OCI-LY7 (cell line): ENCODE results near the gene HEATR5B. TPM values are rescaled to one million over a fixed set of nuclear protein-coding genes. Genes with fewer than 3 reads are reported as not detected.

ENCODE experiments used
- Bru-seq: library from RNA; stranded (reverse); fragments of 400-500 nt; gene quantifications from one replicate; lab custom pipeline; 2021; lab: Mats Ljungman, UMichigan
- BruChase-seq, 2 experiments: library from RNA; stranded (reverse); fragments of 400-500 nt; gene quantifications; one replicate each; lab custom pipeline; 2021; lab: Mats Ljungman, UMichigan
- BruUV-seq: library from RNA; stranded (reverse); fragments of 400-500 nt; replicated peaks from 2 replicates; lab custom pipeline; 2021; lab: Mats Ljungman, UMichigan
- CTCF ChIA-PET: fragments of 300-600 bp; sonication (Branson Sonifier 250); formaldehyde crosslinking; loops from one replicate; lab custom pipeline; 2022; ENCODE audit warnings: antibody characterized with exemption; ENCODE audit not compliant: unreplicated experiment; lab: Charles Lee
- POLR2A ChIA-PET: fragments of 300-600 bp; sonication (Branson Sonifier 250); formaldehyde crosslinking; loops from one replicate; lab custom pipeline; 2022; ENCODE audit warnings: antibody characterized with exemption; lab: Charles Lee
- DNase-seq: peaks from one replicate; pipeline ENCODE4 v3.0.0-alpha.2; 2015; ENCODE audit warnings: low spot score
- H2AFZ ChIP-seq: fragments of 200-600 bp; sonication (generic), shearing (Covaris generic); 2 replicates; pipeline ENCODE4 v1.6.1; 2014; ENCODE audit warnings: mild to moderate bottlenecking, antibody characterized with exemption, low read length, moderate library complexity
- H3K27ac ChIP-seq: fragments of 200-600 bp; sonication (generic); 2 replicates; pipeline ENCODE4 v1.5.1; 2014; ENCODE audit warnings: mixed run types, low read depth, mild to moderate bottlenecking, moderate library complexity, low read length, inconsistent platforms; ENCODE audit not compliant: poor library complexity, severe bottlenecking
- H3K36me3 ChIP-seq: fragments of 200-600 bp; sonication (generic); 2 replicates; pipeline ENCODE4 v1.6.1; 2014; ENCODE audit warnings: mild to moderate bottlenecking, antibody characterized with exemption, low read length, moderate library complexity, mixed read lengths; ENCODE audit not compliant: insufficient read depth
- H3K4me1 ChIP-seq: fragments of 200-600 bp; sonication (generic); 2 replicates; pipeline ENCODE4 v1.5.1; 2014; ENCODE audit warnings: mild to moderate bottlenecking, low read length; ENCODE audit not compliant: insufficient read depth, poor library complexity, severe bottlenecking
- H3K4me2 ChIP-seq: fragments of 200-600 bp; sonication (generic); 2 replicates; pipeline ENCODE4 v1.6.1; 2014; ENCODE audit warnings: mild to moderate bottlenecking, low read length
- H3K4me3 ChIP-seq: fragments of 200-600 bp; sonication (generic); 2 replicates; pipeline ENCODE4 v1.5.1; 2014; ENCODE audit warnings: mild to moderate bottlenecking, low read depth, low read length; ENCODE audit not compliant: poor library complexity, severe bottlenecking
- H3K79me2 ChIP-seq: fragments of 200-600 bp; sonication (generic); 2 replicates; pipeline ENCODE4 v1.6.1; 2016; ENCODE audit warnings: low read depth, mild to moderate bottlenecking, low read length, moderate library complexity, mixed read lengths; ENCODE audit not compliant: insufficient read depth
- H3K9me2 ChIP-seq: fragments of 200-600 bp; sonication (generic); 2 replicates; pipeline ENCODE4 v1.6.1; 2016; ENCODE audit warnings: mild to moderate bottlenecking, low read length, mixed read lengths; ENCODE audit not compliant: insufficient read depth
- H3K9me3 ChIP-seq: fragments of 200-600 bp; sonication (generic); 2 replicates; pipeline ENCODE4 v1.6.1; 2014; ENCODE audit warnings: mild to moderate bottlenecking, mixed run types, low read length, mixed read lengths
- H4K20me1 ChIP-seq: fragments of 200-600 bp; sonication (generic); 2 replicates; pipeline ENCODE4 v1.6.1; 2014; ENCODE audit warnings: mild to moderate bottlenecking, antibody characterized with exemption, low read length, moderate library complexity, mixed read lengths; ENCODE audit not compliant: insufficient read depth
- EZH2phosphoT487 ChIP-seq: fragments of 200-600 bp; sonication (generic); IDR thresholded peaks from 2 replicates; pipeline ENCODE4 v1.6.1; 2018; ENCODE audit warnings: low read depth, borderline replicate concordance, mild to moderate bottlenecking, mixed run types, antibody characterized with exemption, low read length, moderate library complexity, mixed read lengths
- intact Hi-C: fragments of 100-400 bp; cut with micrococcal nuclease; formaldehyde crosslinking; loops from one replicate; pipeline ENCODE4 v1.10.0; 2022; ENCODE audit not compliant: unreplicated experiment
- long read RNA-seq: library from polyadenylated mRNA; stranded (forward); transcript quantifications from one replicate; pipeline ENCODE4 v2.0.0, GENCODE V29; 2022
- total RNA-seq, 2 experiments: library from RNA; depleted of rRNA in 1 of 2; stranded (reverse); fragments of >200 nt in 1 of 2; shearing (Covaris generic) in 1 of 2; gene quantifications; 2 replicates each; pipeline ENCODE4 v1.2.3, GENCODE V29; 2014 to 2022
- TF ChIP-seq, protein P1 (sequence below): fragments of 200-600 bp; sonication (generic); conservative IDR thresholded peaks from 2 replicates; pipeline ENCODE4 v1.5.1; 2014; ENCODE audit warnings: mild to moderate bottlenecking, antibody characterized with exemption, low read length, moderate library complexity, mixed read lengths

Gene HEATR5B
- total RNA-seq (2014; rRNA removed; shearing (Covaris generic)) (23.8 TPM in 2 replicates), total RNA-seq (2022) (31.3 and 34.5 TPM in 2 replicates), Bru-seq, nascent RNA (percentile 80 among the genes with signal in this experiment), BruChase-seq, experiment 1, labeled RNA remaining after a 6-hour chase (percentile 74 among the genes with signal in this experiment), BruChase-seq, experiment 2, labeled RNA remaining after a 2-hour chase (percentile 78 among the genes with signal in this experiment)
- long read RNA-seq, full-length matches to known transcripts: 6 of 27 reads
- long read RNA-seq, partial matches to known transcripts: 7 of 27 reads
- long read RNA-seq, other reads (novel, unspliced or antisense): 14 of 27 reads

DNA sequence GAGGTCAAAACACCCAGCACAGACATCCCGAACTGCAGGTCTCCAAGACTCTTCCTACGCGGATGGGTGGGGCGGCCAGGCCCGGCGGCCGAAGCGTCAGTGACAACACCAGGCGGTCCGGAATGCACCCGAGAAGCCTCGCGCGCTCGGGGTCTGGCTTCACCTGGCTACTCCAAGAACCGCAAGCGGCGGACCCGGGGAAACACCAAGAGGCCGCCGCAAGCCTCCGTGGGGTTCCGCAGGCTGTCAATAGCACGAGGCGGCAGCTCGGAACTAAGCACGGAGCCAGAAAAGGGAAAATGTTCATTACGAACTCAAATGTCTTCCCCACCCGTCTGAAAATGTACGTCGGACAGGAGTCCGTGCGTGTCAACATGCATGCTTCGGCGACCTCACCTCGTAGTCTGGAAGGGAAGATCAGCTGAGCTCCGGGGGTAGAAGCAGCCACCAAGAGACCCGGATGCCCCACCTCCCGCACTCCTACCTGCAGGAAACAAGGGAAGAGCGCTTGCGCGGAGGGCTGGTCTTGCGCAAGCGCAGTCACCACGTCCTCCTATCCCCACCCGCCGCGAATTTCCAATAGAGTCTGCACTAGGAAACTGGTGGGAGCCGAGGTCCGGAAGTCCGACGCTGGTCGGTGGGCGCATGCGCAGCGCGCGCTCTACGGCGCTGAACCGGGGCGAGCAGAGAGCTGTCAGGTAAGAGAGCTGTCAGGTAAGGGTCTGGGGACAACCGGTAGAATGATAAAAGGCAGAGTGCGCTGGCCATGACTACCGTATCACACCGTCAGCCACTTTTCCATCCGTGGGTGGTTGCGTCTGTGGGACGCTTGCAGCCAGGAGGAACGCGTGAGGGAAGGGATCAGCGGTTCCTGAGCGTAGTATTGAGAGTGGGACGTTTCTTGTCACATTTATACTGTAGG lies at the start of gene HEATR5B, which contains the start of gene GPATCH11:
HEATR5B (minus strand) TSS at position 500 of the 922 bp plus-strand sequence. CDS start 958 bp downstream, outside the sequence.
GPATCH11 (plus strand) TSS at position 646 of the 922 bp plus-strand sequence. CDS start 3,864 bp downstream, outside the sequence.
- CTCF ChIA-PET: interaction anchor here (0.5 kb wide), 1 partner anchor 570 kb away, joined by 4 read pairs; no protein-coding TSS in a partner anchor

DNA sequence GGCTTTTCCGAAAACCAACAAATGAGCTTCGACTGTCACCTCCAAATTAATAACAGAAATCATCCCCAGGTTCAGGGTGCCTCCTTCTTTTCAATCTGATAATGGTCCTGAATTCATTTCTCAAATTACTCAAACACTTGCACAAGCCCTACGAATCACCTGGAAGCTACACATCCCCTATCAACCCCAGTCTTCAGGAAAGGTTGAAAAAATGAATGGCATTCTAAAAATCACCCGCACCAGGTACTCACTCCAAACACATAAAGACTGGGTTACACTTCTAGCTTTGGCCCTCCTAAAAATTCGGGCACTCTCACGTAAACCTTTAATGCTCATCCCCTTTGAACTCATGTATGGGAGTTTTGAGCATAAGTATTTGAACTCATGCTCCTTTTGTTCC lies 48.7 kb upstream of the HEATR5B start:
- POLR2A ChIA-PET: interaction anchor here (0.9 kb wide), 1 partner anchor 12 kb away, joined by 7 read pairs; no protein-coding TSS in a partner anchor
- no peak for DNase-seq
- H3K79me2 ChIP-seq: no peaks in the 10 kb centered on the region
- H4K20me1 ChIP-seq: no peaks in the 10 kb centered on the region
- no peak overlapping the region for H2AFZ ChIP-seq
- H3K27ac ChIP-seq: no peak overlapping the region
- intact Hi-C loops: no loop called here
- peaks cover 8% of the 10 kb centered on the region for H3K36me3 ChIP-seq
- no peaks in the 10 kb centered on the region for H3K4me1 ChIP-seq
- TF ChIP-seq EZH2phosphoT487: no peak
- TF ChIP-seq, protein P1, sequence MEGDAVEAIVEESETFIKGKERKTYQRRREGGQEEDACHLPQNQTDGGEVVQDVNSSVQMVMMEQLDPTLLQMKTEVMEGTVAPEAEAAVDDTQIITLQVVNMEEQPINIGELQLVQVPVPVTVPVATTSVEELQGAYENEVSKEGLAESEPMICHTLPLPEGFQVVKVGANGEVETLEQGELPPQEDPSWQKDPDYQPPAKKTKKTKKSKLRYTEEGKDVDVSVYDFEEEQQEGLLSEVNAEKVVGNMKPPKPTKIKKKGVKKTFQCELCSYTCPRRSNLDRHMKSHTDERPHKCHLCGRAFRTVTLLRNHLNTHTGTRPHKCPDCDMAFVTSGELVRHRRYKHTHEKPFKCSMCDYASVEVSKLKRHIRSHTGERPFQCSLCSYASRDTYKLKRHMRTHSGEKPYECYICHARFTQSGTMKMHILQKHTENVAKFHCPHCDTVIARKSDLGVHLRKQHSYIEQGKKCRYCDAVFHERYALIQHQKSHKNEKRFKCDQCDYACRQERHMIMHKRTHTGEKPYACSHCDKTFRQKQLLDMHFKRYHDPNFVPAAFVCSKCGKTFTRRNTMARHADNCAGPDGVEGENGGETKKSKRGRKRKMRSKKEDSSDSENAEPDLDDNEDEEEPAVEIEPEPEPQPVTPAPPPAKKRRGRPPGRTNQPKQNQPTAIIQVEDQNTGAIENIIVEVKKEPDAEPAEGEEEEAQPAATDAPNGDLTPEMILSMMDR: no peak
- CTCF ChIA-PET: no interaction called here
- H3K9me3 ChIP-seq: no peaks in the 10 kb centered on the region
- H3K4me2 ChIP-seq: no peak overlapping the region
- BruUV-seq: no TSS peak
- H3K9me2 ChIP-seq: no peaks in the 10 kb centered on the region
- no peak overlapping the region for H3K4me3 ChIP-seq

More for the DNA sequence above, at the start of gene HEATR5B, which contains the start of gene GPATCH11:
- DNase-seq: peak; percentile 97
- BruUV-seq: no TSS peak
- Histone ChIP-seq H4K20me1 (no peaks in the 10 kb centered on the region), H3K4me3 (peak within 1 kb of the TSS; percentile 80), H2AFZ (peak within 1 kb of the TSS; percentile 73; the same call in 1 of the 2 replicates), H3K9me3 (no peaks in the 10 kb centered on the region), H3K9me2 (no peaks in the 10 kb centered on the region), H3K36me3 (peaks cover 40% of the 10 kb centered on the region), H3K4me1 (peaks cover 62% of the 10 kb centered on the region), H3K79me2 (peaks cover 51% of the 10 kb centered on the region; the same call in 1 of the 2 replicates), H3K4me2 (peak within 1 kb of the TSS; percentile 82), H3K27ac (peak within 1 kb of the TSS; percentile 52)
- POLR2A ChIA-PET: interaction anchor here (0.5 to 2.9 kb wide), 7 partner anchors 9 to 1331 kb away, joined by 3 to 8 read pairs (median 3); no protein-coding TSS in a partner anchor
- intact Hi-C loops: loop anchor here (5.0 to 10.0 kb wide), 4 partner anchors 117 to 729 kb away; partner anchors contain the start of genes CRIM1 and STRN
- no peak for TF ChIP-seq EZH2phosphoT487
- TF ChIP-seq, protein P1: no peak
